ENCODE data around the gene MLXIPL.

DNA sequence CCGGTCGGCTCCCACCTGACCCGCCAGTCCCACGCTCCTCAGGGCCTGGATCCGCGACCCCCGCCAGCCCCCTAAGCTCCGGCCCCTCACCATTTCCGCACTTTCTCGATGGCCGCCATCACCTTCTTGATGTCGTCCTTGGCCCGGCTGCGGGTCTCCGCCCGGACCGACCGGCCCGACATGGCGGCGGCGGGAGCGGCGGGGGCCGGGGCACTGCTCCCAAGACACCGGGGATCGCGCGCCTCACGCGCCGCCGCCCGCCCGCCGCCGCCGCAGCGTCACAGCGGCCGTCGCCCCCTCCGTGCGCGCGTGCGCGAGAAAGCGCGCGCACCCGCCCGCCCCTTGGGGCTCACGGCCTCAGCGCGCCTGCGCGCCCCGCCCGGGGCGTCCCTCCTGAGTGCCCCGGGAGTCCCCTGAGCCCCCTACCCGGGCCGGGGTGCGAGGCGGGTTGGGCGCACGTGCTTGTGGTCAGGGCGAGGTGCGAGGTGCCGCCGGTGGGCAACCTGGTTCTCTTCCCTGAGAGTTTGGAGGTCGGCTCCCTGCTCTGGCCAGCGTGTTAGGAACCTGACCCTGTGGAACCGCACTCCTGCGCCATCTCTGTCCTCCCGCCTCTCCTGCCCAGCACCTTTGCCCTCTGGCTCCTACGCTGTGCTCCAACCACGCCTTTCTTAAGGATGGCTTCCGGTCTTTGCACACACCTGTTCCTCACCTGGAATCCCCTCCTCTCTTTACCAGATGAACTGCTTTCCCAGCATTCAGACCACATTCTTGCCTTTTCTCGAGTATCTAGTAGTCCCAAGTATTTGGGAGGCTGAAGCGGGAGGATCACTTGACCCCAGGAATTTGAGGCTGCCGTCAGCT lies 66.7 kb downstream of the MLXIPL start, which contains the start of gene BCL7B:
- TF ChIP-seq, protein P1, sequence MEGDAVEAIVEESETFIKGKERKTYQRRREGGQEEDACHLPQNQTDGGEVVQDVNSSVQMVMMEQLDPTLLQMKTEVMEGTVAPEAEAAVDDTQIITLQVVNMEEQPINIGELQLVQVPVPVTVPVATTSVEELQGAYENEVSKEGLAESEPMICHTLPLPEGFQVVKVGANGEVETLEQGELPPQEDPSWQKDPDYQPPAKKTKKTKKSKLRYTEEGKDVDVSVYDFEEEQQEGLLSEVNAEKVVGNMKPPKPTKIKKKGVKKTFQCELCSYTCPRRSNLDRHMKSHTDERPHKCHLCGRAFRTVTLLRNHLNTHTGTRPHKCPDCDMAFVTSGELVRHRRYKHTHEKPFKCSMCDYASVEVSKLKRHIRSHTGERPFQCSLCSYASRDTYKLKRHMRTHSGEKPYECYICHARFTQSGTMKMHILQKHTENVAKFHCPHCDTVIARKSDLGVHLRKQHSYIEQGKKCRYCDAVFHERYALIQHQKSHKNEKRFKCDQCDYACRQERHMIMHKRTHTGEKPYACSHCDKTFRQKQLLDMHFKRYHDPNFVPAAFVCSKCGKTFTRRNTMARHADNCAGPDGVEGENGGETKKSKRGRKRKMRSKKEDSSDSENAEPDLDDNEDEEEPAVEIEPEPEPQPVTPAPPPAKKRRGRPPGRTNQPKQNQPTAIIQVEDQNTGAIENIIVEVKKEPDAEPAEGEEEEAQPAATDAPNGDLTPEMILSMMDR (IDR thresholded peaks at IDR 0.05), result no peak
- TF ChIP-seq POLR2A (IDR thresholded peaks at IDR 0.05), result no peak
